GM19328 (cell line): Measurements from ENCODE around the gene GRID1.

Experiments used
- ATAC-seq: cut with Tn5 transposase; IDR thresholded peaks from one replicate; pipeline ENCODE4 v1.9.1; 2021; ENCODE audit warnings: mild to moderate bottlenecking, moderate library complexity; ENCODE audit not compliant: unreplicated experiment

The GRID1 gene

GRCh38 chr10:85615556-85615955 lies 751.0 kb downstream of the GRID1 start:
- ATAC-seq, result no peak

GRCh38 chr10:85614981-85615380 lies 751.6 kb downstream of the GRID1 start:
- ATAC-seq, result no peak

- ATAC-seq, result no peak
Observed at GRCh38 chr10:85614566-85614965, 752.0 kb downstream of the GRID1 start.

- ATAC-seq, result no peak
Observed at GRCh38 chr10:85613391-85613790, 753.2 kb downstream of the GRID1 start.

- ATAC-seq, result peak; percentile 23
Observed at GRCh38 chr10:85612833-85613232, 753.8 kb downstream of the GRID1 start.

- peak; percentile 91 for ATAC-seq
Observed at GRCh38 chr10:85612378-85612775, 754.2 kb downstream of the GRID1 start.

- ATAC-seq, result no peak
Observed at GRCh38 chr10:85611746-85612377, 754.7 kb downstream of the GRID1 start.

- ATAC-seq, result no peak
Observed at GRCh38 chr10:85611093-85611740, 755.4 kb downstream of the GRID1 start.

- no peak for ATAC-seq
Observed at GRCh38 chr10:85610381-85611092, 756.1 kb downstream of the GRID1 start.

- no peak for ATAC-seq
Observed at GRCh38 chr10:85609509-85609908, 757.1 kb downstream of the GRID1 start.

GRCh38 chr10:85608706-85609105 lies 757.9 kb downstream of the GRID1 start:
- no peak for ATAC-seq

- ATAC-seq, result no peak
Observed at GRCh38 chr10:85607043-85607695, 759.4 kb downstream of the GRID1 start.

GRCh38 chr10:85606401-85606800 lies 760.2 kb downstream of the GRID1 start:
- ATAC-seq, result no peak

- ATAC-seq, result no peak
Observed at GRCh38 chr10:85604884-85605283, 761.7 kb downstream of the GRID1 start.

- no peak for ATAC-seq
Observed at GRCh38 chr10:85604136-85604725, 762.4 kb downstream of the GRID1 start.

- ATAC-seq, result no peak
Observed at GRCh38 chr10:85603151-85603940, 763.2 kb downstream of the GRID1 start.

- ATAC-seq, result no peak
Observed at GRCh38 chr10:85602713-85603112, 763.9 kb downstream of the GRID1 start.

GRCh38 chr10:85602306-85602705 lies 764.3 kb downstream of the GRID1 start:
- ATAC-seq, result no peak

- ATAC-seq, result no peak
Observed at GRCh38 chr10:85601526-85601925, 765.1 kb downstream of the GRID1 start.

- no peak for ATAC-seq
Observed at GRCh38 chr10:85600744-85601081, 765.9 kb downstream of the GRID1 start.
